Measurements from ENCODE around the gene TIMM13. TPM values are rescaled to one million over a fixed set of nuclear protein-coding genes. Genes with fewer than 3 reads are reported as not detected.
"Not testable (repeated sequence)": the region's sequence is repeated elsewhere in the genome, so short reads cannot be mapped to it uniquely, and the experiment has no call there.

TIMM13 gene
- total RNA-seq, result 50.4 and 54.4 TPM in 2 replicates

DNA sequence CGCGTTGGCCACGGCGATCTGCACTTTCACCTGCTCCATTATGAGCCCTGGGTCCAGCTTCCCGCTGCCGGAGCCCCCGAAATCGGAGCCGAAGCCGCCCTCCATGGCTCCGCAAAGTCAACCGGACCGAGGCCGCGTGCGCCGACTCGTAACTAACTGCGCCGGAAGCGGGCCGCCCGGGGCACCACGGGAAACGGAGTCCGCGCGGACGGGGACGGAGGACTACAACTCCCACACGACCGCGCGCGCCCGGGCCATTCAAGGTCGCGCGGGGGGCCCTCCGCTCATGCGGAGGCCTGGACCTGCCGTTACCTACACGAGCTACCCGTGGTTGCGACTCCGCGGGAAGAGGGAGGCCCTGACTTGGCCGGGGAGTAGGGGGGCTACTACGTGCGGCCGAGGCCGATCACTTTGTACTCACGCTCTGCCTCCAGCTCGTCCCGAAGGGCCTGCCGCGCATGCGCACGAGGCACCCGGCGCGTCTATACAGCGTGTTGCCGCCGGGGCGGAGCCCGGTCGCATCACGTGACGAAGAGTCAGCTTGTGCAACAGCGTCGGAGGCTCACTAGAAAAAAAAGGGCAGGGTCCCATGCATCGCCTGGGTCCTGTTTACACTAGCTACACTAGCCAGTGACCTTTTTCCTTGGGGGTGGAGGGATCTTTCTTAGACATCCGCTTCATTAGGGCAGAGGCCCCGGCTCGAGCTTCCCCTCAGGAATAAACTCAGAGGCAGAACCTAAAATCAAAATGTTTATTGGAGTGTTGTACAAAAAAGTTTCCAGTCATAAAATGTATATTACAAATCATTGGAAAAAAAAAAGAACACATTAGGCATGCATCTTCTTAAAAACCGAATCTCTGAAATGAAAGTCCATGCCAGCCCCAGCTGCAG is at the start of gene TIMM13:
Gene TIMM13, minus strand, starts transcription at position 158 of the 892 bp plus-strand sequence. Its CDS starts 53 bp downstream, at position 105.
- DNase-seq (ENCODE audit: low read depth in 2 of 2), result peak; percentile 90 to 95

GRCh38 chr19:2476451-2477140 is 49.2 kb upstream of the TIMM13 start:
- peak in 1 of 2 donors; percentile 76 for DNase-seq (ENCODE audit: low read depth in 2 of 2)

GRCh38 chr19:2475702-2476450 is 48.5 kb upstream of the TIMM13 start, which contains the start of gene GADD45B:
Gene GADD45B, plus strand, starts transcription at chr19:2476127. Its CDS starts 232 bp downstream, at chr19:2476359.
- peak; percentile 97 to 98 for DNase-seq (ENCODE audit: low read depth in 2 of 2)

GRCh38 chr19:2475018-2475701 is 47.8 kb upstream of the TIMM13 start:
- peak in 1 of 2 donors; percentile 63 for DNase-seq (ENCODE audit: low read depth in 2 of 2)

GRCh38 chr19:2474232-2475017 is 47.0 kb upstream of the TIMM13 start:
- DNase-seq (ENCODE audit: low read depth in 2 of 2), result peak in 1 of 2 donors; percentile 92

GRCh38 chr19:2469915-2470200 is 42.5 kb upstream of the TIMM13 start:
- not testable (repeated sequence) for DNase-seq (ENCODE audit: low read depth in 2 of 2)

DNA sequence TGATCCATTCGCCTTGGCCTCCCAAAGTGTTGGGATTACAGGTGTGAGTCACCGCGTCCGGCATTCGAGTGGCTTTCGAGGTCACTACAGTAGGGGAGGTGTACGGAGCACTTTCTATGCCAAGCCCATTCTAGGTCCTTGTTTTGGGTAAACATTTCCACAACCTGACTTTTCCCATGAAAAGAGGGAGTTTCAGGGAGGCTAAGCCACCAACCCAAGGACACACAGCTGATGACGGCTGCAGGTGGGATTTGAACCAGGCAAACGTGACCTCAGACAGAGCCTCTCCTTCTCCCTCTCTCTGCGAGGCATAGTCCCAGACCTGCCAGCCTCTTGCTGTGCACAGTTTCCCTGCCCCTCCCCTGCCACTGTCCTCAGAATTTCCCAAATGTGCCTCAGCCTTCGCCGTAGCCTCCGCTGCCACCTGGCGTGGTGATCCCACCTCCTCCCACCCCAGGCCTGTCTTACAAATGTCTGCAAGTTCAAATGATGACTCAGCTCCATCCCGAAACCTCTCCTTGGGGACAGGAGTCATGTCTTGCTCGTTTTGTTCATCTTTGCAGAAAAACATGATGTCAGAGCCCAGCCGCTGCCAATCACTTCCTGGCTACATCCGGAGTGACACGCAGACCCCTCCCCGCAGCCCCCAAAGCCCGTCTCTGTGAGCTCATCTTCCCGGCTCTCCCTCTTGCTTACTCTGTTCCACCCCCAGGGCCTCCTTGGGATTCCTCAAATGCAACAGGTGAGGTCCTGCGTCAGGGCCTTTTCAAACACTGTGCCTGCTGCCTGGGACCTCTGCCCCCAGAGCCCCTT is 41.9 kb upstream of the TIMM13 start:
- DNase-seq (ENCODE audit: low read depth in 2 of 2), result peak in 1 of 2 donors; percentile 70

- no peak for DNase-seq (ENCODE audit: low read depth in 2 of 2)
These were observed 41.2 kb upstream of the TIMM13 start for GRCh38 chr19:2468596-2468995.

GRCh38 chr19:2464389-2464788 is 37.0 kb upstream of the TIMM13 start:
- DNase-seq (ENCODE audit: low read depth in 2 of 2), result no peak

DNA sequence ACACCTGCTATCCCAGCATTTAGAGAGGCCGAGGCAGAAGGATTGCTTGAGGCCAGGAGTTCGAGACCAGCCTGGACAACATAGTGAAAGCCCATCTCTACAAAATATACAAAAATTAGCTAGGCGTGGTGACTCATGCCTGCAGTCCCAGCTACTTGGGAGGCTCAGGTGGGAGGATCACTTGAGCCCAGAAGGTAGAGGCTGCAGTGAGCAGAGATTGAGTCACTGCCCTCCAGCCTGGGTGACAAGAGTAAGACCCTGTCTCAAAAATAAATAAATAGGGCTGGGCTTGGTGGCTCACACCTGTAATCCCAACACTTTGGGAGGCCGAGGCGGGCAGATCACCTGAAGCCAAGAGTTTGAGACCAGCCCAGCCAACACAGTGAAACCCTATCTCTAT is 36.3 kb upstream of the TIMM13 start:
- DNase-seq (ENCODE audit: low read depth in 2 of 2), result not testable (repeated sequence)

DNA sequence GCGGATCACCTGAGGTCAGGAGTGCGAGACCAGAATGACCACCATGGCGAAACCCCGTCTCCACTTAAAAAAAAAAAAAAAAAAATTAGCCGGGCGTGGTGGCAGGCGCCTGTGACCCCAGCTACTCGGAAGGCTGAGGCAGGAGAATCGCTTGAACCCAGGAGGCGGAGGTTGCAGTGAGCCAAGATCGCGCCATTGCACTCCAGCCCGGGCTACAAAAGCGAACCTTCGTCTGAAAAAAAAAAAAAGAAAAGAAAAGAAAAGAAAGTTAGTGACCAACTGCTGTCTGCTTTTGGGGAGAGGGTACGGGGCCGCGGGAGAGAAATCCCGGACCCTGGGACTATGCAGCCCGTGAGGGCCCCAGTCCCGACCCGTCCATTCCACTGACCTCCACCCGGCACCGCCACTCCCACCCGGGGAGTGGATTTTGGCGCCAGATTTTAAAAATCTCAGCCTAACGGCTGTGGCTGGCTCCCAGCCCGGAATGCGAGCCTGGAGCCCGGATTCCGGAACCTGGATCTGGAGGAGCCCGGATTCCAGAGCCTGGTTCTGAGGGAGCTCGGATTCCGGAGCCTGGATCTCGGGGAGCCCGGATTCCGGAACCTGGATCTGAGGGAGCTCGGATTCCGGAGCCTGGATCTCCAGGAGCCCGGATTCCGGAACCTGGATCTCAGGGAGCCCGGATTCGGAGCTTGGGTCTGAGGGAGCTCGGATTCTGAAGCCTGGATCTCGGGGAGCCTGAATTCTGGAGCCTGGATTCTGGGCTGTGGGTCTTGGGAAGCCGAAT is 35.4 kb upstream of the TIMM13 start:
- DNase-seq (ENCODE audit: low read depth in 2 of 2), result peak; percentile 91 to 93

DNA sequence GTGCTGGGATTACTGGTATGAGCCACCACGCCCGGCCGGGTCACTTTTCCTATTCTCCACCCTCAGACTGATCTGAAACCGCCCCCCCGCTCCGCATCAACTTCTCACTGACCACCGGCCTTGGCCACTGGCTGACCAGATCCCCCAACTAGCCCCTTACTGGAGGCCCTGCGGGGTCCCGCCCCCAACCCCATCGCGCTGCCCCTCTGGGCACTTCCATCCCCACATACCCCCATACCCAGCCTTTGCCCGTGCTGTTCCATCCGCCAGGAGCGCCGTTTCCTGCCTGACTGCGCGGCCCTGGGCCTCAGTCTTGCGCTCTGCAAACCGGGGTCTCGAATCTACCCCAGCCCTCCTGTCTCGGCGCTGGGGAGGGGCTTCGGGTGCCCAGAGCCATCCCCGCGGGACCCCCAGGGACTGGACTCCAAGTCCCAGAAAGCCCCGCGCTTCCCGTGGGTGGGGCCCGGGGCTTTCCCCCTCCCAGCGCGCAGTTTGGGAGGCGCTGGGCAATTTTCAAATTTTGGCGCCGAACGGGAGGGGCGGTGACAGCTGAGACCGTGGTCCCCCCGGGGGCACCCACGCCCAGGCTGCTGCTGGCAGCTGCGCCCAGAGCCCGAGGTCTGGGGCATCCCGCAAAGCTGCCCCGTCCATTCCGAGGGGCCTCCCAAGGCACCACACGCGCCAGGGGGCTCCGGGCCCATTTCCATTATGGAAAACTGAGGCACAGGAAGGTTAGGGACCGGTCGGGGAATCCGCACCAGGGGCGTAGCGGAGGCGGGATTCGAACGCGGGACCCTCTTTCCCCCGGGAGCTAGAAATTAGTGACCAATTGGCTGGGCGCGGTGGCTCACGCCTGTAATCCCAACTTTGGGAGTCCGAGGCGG is 34.6 kb upstream of the TIMM13 start:
- peak in 1 of 2 donors; percentile 74 for DNase-seq (ENCODE audit: low read depth in 2 of 2)

DNA sequence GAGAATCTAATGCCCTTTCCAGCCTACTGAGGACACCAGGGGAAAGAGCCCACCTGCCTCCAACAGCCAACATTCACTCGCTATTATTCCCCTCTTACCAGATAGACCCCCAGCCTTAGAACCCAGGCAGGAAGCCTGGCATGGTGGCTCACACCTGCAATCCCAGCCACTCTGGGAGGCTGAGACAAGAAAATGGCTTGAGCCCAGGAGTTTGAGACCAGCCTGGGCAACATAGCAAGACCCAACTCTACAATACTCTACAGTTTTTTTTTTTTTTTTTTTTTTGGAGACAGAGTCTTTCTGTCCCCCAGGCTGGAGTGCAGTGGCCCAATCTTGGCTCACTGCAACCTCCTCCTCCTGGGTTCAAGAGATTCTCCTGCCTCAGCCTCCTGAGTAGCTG is 32.9 kb upstream of the TIMM13 start:
- DNase-seq (ENCODE audit: low read depth in 2 of 2), result no peak

DNA sequence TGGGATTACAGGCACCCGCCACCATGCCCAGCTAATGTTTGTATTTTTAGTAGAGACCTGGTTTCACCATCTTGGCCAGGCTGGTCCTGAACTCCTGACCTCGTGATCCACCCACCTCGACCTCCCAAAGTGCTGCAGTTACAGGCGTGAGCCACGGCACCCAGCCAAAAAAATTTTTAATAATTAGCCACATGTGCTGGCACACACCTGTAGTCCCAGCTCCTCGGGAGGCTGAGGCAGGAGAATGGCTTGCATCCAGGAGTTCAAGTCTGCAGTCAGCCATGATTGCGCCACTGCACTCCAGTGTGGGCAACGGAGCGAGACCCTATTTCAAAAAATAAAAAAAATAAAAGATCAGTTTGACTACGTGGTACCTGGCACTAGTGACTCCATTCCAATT is 31.4 kb upstream of the TIMM13 start:
- not testable (repeated sequence) for DNase-seq (ENCODE audit: low read depth in 2 of 2)

DNA sequence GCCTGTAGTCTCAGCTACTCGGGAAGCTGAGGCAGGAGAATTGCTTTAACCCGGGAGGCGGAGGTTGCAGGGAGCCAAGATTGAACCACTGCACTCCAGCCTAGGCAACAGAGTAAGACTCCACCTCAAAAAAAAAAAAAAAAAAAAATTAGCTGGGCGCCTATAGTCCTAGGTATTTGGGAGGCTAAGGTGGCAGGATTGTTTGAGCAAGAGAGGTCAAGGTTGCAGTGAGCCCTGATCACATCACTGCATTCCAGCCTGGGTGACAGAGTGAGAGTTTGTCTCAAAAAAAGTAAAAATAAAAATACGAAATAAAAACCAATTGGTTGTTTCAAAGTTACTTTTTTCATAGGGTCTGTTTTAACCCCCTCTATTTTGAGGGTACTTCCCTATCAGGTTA is 30.7 kb upstream of the TIMM13 start:
- DNase-seq (ENCODE audit: low read depth in 2 of 2), result no peak

DNA sequence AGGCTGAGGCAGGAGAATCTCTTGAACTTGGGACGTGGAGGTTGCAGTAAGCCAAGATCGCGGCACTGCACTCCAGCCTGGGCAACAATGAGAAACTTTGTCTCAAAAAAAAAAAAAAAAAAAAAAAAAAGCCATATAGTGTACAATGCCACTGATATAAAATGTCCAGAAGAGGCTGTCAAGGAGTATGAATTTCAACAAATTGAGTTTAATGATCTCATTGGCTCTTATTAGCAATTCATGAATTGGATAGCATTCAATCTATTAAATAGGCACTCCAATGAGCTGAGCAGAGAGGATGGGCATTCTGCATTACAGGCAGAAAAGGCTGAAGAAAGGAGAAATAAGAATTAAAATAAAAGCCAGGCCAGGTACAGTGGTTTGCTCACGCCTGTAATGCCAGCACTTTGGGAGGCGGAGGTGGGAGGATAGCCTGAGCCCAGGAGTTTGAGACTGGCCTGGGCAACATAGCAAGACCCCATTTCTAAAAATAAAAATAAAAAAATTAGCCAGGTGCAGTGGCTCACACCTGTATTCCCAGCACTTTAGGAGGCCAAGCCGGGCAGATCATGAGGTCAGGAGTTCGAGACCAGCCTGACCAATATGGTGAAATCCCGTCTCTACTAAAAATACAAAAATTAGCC is 30.1 kb upstream of the TIMM13 start:
- DNase-seq (ENCODE audit: low read depth in 2 of 2), result no peak

DNA sequence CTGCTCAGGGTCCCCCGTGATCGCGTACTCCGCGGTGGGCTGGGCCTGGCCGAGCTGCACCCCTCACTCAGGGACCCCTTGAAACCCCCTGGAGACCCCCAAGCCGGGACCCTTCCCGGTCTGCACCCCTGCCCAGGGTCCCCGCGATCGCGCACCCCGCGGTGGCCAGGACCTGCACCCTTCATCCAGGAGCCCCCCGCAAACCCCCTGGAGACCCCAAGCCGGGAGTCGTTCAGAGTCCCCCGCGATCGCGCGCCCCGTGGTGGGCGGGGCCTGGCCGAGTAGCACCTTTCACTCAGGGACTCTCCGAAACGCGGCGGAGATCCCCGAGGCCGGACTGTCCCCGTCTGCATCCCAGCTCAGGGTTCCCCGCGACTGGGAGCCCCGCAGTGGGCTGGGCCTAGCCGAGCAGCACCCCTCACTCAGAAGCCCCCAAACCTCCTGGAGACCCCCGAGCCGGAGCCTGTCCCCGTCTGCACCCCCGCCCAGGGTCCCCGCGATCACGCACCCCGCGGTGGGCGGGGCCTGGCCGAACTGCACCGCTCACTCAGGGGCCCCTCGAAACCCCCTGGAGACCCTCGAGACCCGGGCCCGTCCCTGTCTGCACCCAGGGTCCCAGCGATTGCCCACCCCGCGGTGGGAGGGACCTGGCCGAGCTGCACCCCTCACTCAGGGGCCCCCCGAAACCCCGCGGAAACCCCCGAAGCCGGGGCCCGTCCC is 28.6 kb upstream of the TIMM13 start:
- peak in 1 of 2 donors; percentile 29 for DNase-seq (ENCODE audit: low read depth in 2 of 2)

Data from dermis microvascular lymphatic vessel endothelial cell (primary cell).